Keratinocyte (primary cell): ENCODE data around the gene DET1. TPM values are rescaled to one million over a fixed set of nuclear protein-coding genes. Genes with fewer than 3 reads are reported as not detected.

Source experiments
- DNase-seq: peaks from one replicate; pipeline ENCODE4 v3.0.0-alpha.2; 2011; ENCODE audit warnings: low read depth, missing footprints, low spot score
- FAIRE-seq: peaks from 2 replicates; lab custom pipeline; 2011; peaks lifted over from hg19 to GRCh38; lab: Jason Lieb, UNC
- H2AFZ ChIP-seq: 2 replicates; pipeline ENCODE4 v1.6.0; 2012; ENCODE audit warnings: low read length, control low read depth, inconsistent platforms; ENCODE audit not compliant: control insufficient read depth
- H3K27ac ChIP-seq: 2 replicates; pipeline ENCODE4 v1.5.1; 2011; ENCODE audit warnings: low read length; ENCODE audit not compliant: control insufficient read depth, insufficient read depth
- H3K27me3 ChIP-seq: 3 replicates; pipeline ENCODE4 v1.6.0; 2011; ENCODE audit warnings: low read length; ENCODE audit not compliant: control insufficient read depth, insufficient read depth; ENCODE audit errors: extremely low read depth
- H3K36me3 ChIP-seq, 2 experiments: 2 replicates in 1 of 2; 3 replicates in 1 of 2; pipeline ENCODE4 v1.5.1; 2011; ENCODE audit warnings: low read length in 2 of 2, mild to moderate bottlenecking in 1 of 2; ENCODE audit not compliant: control insufficient read depth in 2 of 2, insufficient read depth in 2 of 2; ENCODE audit errors: extremely low read depth in 1 of 2
- H3K4me1 ChIP-seq: 3 replicates; pipeline ENCODE4 v1.5.1; 2011; ENCODE audit warnings: low read length; ENCODE audit not compliant: control insufficient read depth, insufficient read depth; ENCODE audit errors: extremely low read depth
- H3K4me2 ChIP-seq: 3 replicates; pipeline ENCODE4 v1.6.0; 2011; ENCODE audit warnings: low read depth, low read length; ENCODE audit not compliant: control insufficient read depth, insufficient read depth; ENCODE audit errors: extremely low read depth
- H3K4me3 ChIP-seq, 3 experiments: fragments of 200-600 bp in 1 of 3; sonication (generic) in 1 of 3; 2 replicates in 2 of 3; 3 replicates in 1 of 3; pipeline ENCODE4 v1.5.1; 2011 to 2016; ENCODE audit warnings: low read length in 3 of 3, mild to moderate bottlenecking in 3 of 3, control low read depth in 2 of 3, inconsistent platforms in 1 of 3, low read depth in 1 of 3, mixed read lengths in 1 of 3, mixed run types in 1 of 3, moderate library complexity in 1 of 3; ENCODE audit not compliant: control insufficient read depth in 2 of 3, insufficient read depth in 2 of 3; ENCODE audit errors: extremely low read depth in 1 of 3
- H3K79me2 ChIP-seq: 2 replicates; pipeline ENCODE4 v1.6.0; 2012; ENCODE audit warnings: low read length; ENCODE audit not compliant: control insufficient read depth, insufficient read depth
- H3K9ac ChIP-seq: 3 replicates; pipeline ENCODE4 v1.6.0; 2011; ENCODE audit warnings: low read length; ENCODE audit not compliant: control insufficient read depth, insufficient read depth; ENCODE audit errors: extremely low read depth
- H3K9me1 ChIP-seq: 3 replicates; pipeline ENCODE4 v1.6.0; 2011; ENCODE audit warnings: low read length; ENCODE audit not compliant: control insufficient read depth, insufficient read depth; ENCODE audit errors: extremely low read depth
- H3K9me3 ChIP-seq: 2 replicates; pipeline ENCODE4 v1.5.1; 2012; ENCODE audit warnings: low read depth, low read length; ENCODE audit not compliant: control insufficient read depth
- H4K20me1 ChIP-seq: 3 replicates; pipeline ENCODE4 v1.6.0; 2011; ENCODE audit warnings: low read length; ENCODE audit not compliant: control insufficient read depth, insufficient read depth; ENCODE audit errors: extremely low read depth
- CTCF ChIP-seq, 3 experiments: IDR thresholded peaks in 1 of 3; conservative IDR thresholded peaks in 1 of 3; optimal IDR thresholded peaks in 1 of 3; 2 replicates in 2 of 3; 3 replicates in 1 of 3; pipeline versions ENCODE3 to v1.5.1; 2011; ENCODE audit warnings: low read length in 3 of 3, mild to moderate bottlenecking in 3 of 3, moderate library complexity in 2 of 3, control low read depth in 1 of 3, inconsistent platforms in 1 of 3; ENCODE audit not compliant: insufficient read depth in 2 of 3; ENCODE audit errors: extremely low read depth in 1 of 3
- EZH2 ChIP-seq: IDR thresholded peaks from one replicate; pipeline ENCODE4 v1.6.1; 2012; ENCODE audit warnings: inconsistent platforms, mild to moderate bottlenecking, low read length, moderate library complexity
- dilution Hi-C: fragments of 300-500 bp; cut with MboI; formaldehyde crosslinking; loops from one replicate; pipeline ENCODE4 v1.7.0; 2020; ENCODE audit warnings: low sequenced_read_pairs; ENCODE audit not compliant: extremely low pct_ligation_motif_present
- polyA plus RNA-seq, 5 experiments: library from polyadenylated mRNA; depleted of rRNA in 3 of 5; stranded (reverse) in 3 of 5; stranded (forward) in 1 of 5; unstranded in 1 of 5; fragments of >200 nt; gene quantifications; 1 replicate in 1 of 5; 2 replicates in 3 of 5; 3 replicates in 1 of 5; pipeline versions ENCODE4 v1.2.1 to v1.2.3, GENCODE V29; 2011 to 2012; ENCODE audit warnings: missing spikeins in 2 of 5, low read depth in 1 of 5, low replicate concordance in 1 of 5

The DET1 gene
- polyA plus RNA-seq, 1 donor (not counting 4 experiments of a cell fraction or from before 2014, with no cell fraction given): 1.1 TPM

- no peaks in the 10 kb centered on the region for H3K9me1 ChIP-seq
- H3K4me3 ChIP-seq: no peak overlapping the region
- H3K4me2 ChIP-seq: no peak overlapping the region
- no peak overlapping the region for H3K27ac ChIP-seq
- dilution Hi-C loops: no loop called here
- no peaks in the 10 kb centered on the region for H4K20me1 ChIP-seq
- no peaks in the 10 kb centered on the region for H3K79me2 ChIP-seq
- H3K9me3 ChIP-seq: no peaks in the 10 kb centered on the region
- H3K36me3 ChIP-seq: peaks cover 0 to 2% of the 10 kb centered on the region in 2 experiments
- no peaks in the 10 kb centered on the region for H3K4me1 ChIP-seq
- H3K9ac ChIP-seq: no peak overlapping the region
- FAIRE-seq: no peak
- TF ChIP-seq CTCF (optimal IDR thresholded peaks at IDR 0.05 in 1 of 3, IDR thresholded peaks at IDR 0.05 in 1 of 3, conservative IDR thresholded peaks at IDR 0.05 in 1 of 3; ENCODE audit: extremely low read depth in 1 of 3, insufficient read depth in 2 of 3, low read length in 3 of 3) (no peak), EZH2 (no peak)
- H3K27me3 ChIP-seq: no peaks in the 10 kb centered on the region
- H2AFZ ChIP-seq: no peak overlapping the region
- DNase-seq: no peak
These were observed 11.4 kb downstream of the DET1 start for GRCh38 chr15:88535100-88535499.

- no peaks in the 10 kb centered on the region for H3K79me2 ChIP-seq
- no peaks in the 10 kb centered on the region for H3K4me1 ChIP-seq
- H3K9ac ChIP-seq: no peak overlapping the region
- H3K4me3 ChIP-seq: no peak overlapping the region
- no peak overlapping the region for H3K4me2 ChIP-seq
- TF ChIP-seq EZH2 (no peak), CTCF (optimal IDR thresholded peaks at IDR 0.05 in 1 of 3, IDR thresholded peaks at IDR 0.05 in 1 of 3, conservative IDR thresholded peaks at IDR 0.05 in 1 of 3; ENCODE audit: extremely low read depth in 1 of 3, insufficient read depth in 2 of 3, low read length in 3 of 3) (no peak)
- H3K9me3 ChIP-seq: no peaks in the 10 kb centered on the region
- no peaks in the 10 kb centered on the region for H3K9me1 ChIP-seq
- H4K20me1 ChIP-seq: no peaks in the 10 kb centered on the region
- no peak for FAIRE-seq
- H3K27ac ChIP-seq: no peak overlapping the region
- dilution Hi-C loops: no loop called here
- H2AFZ ChIP-seq: no peak overlapping the region
- H3K27me3 ChIP-seq: no peaks in the 10 kb centered on the region
- peaks cover 0 to 2% of the 10 kb centered on the region in 2 experiments for H3K36me3 ChIP-seq
- DNase-seq: no peak
These were observed 13.1 kb downstream of the DET1 start for GRCh38 chr15:88533376-88533775.
